Hematopoietic multipotent progenitor cell treated with erythropoietin and hydrocortisone succinate and interleukin-3 and kit ligand, for 8 days (in vitro differentiated cells): ENCODE data around the gene MX1.
A peak's percentile ranks its signal among the peaks of the same experiment; 100 is the strongest.

Source experiments
- DNase-seq: peaks from one replicate; pipeline ENCODE4 v3.0.0-alpha.2; 2015

Gene MX1

GRCh38 chr21:41425954-41426675 is at the start of gene MX1:
Gene MX1, plus strand, starts transcription at chr21:41426239. Its CDS starts 5,832 bp downstream, at chr21:41432071.
- no peak for DNase-seq

- DNase-seq = no peak
These were observed 48.3 kb upstream of the MX1 start for GRCh38 chr21:41377715-41378114.

- no peak for DNase-seq
These were observed 47.2 kb upstream of the MX1 start for GRCh38 chr21:41378849-41379248.

- no peak for DNase-seq
These were observed 46.1 kb upstream of the MX1 start for GRCh38 chr21:41379901-41380300.

GRCh38 chr21:41381731-41382130 is 44.3 kb upstream of the MX1 start:
- DNase-seq = no peak

- no peak for DNase-seq
These were observed 38.8 kb upstream of the MX1 start for GRCh38 chr21:41387042-41387819.

- DNase-seq = no peak
These were observed 38.2 kb upstream of the MX1 start for GRCh38 chr21:41387824-41388223.

GRCh38 chr21:41388259-41388658 is 37.8 kb upstream of the MX1 start:
- DNase-seq = no peak

- DNase-seq = no peak
These were observed 35.9 kb upstream of the MX1 start for GRCh38 chr21:41390043-41390639.

GRCh38 chr21:41393876-41394465 is 32.1 kb upstream of the MX1 start:
- no peak for DNase-seq

GRCh38 chr21:41396558-41397075 is 29.4 kb upstream of the MX1 start:
- peak; percentile 9 for DNase-seq

GRCh38 chr21:41397471-41397891 is 28.6 kb upstream of the MX1 start:
- DNase-seq = no peak

GRCh38 chr21:41398251-41398650 is 27.8 kb upstream of the MX1 start:
- no peak for DNase-seq

- no peak for DNase-seq
These were observed 27.2 kb upstream of the MX1 start for GRCh38 chr21:41398831-41399230.

GRCh38 chr21:41399246-41399800 is 26.7 kb upstream of the MX1 start:
- peak; percentile 51 for DNase-seq

- DNase-seq = no peak
These were observed 23.8 kb upstream of the MX1 start for GRCh38 chr21:41402231-41402630.

- no peak for DNase-seq
These were observed 23.2 kb upstream of the MX1 start for GRCh38 chr21:41402796-41403195.

GRCh38 chr21:41403331-41403730 is 22.7 kb upstream of the MX1 start:
- DNase-seq = no peak

- DNase-seq = no peak
These were observed 22.1 kb upstream of the MX1 start for GRCh38 chr21:41403966-41404365.

GRCh38 chr21:41405321-41405720 is 20.7 kb upstream of the MX1 start:
- no peak for DNase-seq

GRCh38 chr21:41406340-41406739 is 19.7 kb upstream of the MX1 start:
- DNase-seq = no peak

GRCh38 chr21:41407541-41408460 is 18.2 kb upstream of the MX1 start:
- no peak for DNase-seq
